ENCODE results near the gene SIRPD. TPM values are rescaled to one million over a fixed set of nuclear protein-coding genes. Genes with fewer than 3 reads are reported as not detected.
A peak's percentile ranks its signal among the peaks of the same experiment; 100 is the strongest.
"Not testable (repeated sequence)": the region's sequence is repeated elsewhere in the genome, so short reads cannot be mapped to it uniquely, and the experiment has no call there.

SIRPD gene
- total RNA-seq, 1 donor from 2014 or later = not detected

GRCh38 chr20:1503564-1504227, 53.8 kb downstream of the SIRPD start:
- Mint-ChIP-seq H3K36me3 (no peaks in the 10 kb centered on the region), H3K4me3 (no peak overlapping the region), H3K4me1 (no peaks in the 10 kb centered on the region), H3K9me3 (peaks cover 9% of the 10 kb centered on the region), H3K27me3 (ENCODE audit: insufficient read depth, low read depth) (no peaks in the 10 kb centered on the region), H3K27ac (no peak overlapping the region)
- no peaks in the 10 kb centered on the region for H3K27me3 ChIP-seq
- no peak overlapping the region for H3K27ac ChIP-seq
- peak; percentile 88 for DNase-seq (ENCODE audit: low spot score)
- no peaks in the 10 kb centered on the region for H3K36me3 ChIP-seq
- TF ChIP-seq EZH2phosphoT487 (IDR thresholded peaks at IDR 0.05) = no peak
- TF ChIP-seq, protein P1, sequence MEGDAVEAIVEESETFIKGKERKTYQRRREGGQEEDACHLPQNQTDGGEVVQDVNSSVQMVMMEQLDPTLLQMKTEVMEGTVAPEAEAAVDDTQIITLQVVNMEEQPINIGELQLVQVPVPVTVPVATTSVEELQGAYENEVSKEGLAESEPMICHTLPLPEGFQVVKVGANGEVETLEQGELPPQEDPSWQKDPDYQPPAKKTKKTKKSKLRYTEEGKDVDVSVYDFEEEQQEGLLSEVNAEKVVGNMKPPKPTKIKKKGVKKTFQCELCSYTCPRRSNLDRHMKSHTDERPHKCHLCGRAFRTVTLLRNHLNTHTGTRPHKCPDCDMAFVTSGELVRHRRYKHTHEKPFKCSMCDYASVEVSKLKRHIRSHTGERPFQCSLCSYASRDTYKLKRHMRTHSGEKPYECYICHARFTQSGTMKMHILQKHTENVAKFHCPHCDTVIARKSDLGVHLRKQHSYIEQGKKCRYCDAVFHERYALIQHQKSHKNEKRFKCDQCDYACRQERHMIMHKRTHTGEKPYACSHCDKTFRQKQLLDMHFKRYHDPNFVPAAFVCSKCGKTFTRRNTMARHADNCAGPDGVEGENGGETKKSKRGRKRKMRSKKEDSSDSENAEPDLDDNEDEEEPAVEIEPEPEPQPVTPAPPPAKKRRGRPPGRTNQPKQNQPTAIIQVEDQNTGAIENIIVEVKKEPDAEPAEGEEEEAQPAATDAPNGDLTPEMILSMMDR (IDR thresholded peaks at IDR 0.05) = peak; percentile 91
- no peaks in the 10 kb centered on the region for H3K79me2 ChIP-seq (ENCODE audit: low read depth)
- no peak overlapping the region for H2AFZ ChIP-seq (replicated peaks)
- H3K9me3 ChIP-seq (ENCODE audit: low read depth) = no peaks in the 10 kb centered on the region
- H4K20me1 ChIP-seq (ENCODE audit: low read depth) = no peaks in the 10 kb centered on the region
- H3K4me1 ChIP-seq = peaks cover 3% of the 10 kb centered on the region
- no peak overlapping the region for H3K4me3 ChIP-seq
- H3K4me2 ChIP-seq = no peak overlapping the region
- no peaks in the 10 kb centered on the region for H3F3A ChIP-seq (ENCODE audit: low read depth)
- H3K9ac ChIP-seq = no peak overlapping the region

GRCh38 chr20:1500496-1500895, 57.0 kb downstream of the SIRPD start:
- Histone ChIP-seq H3K9ac (no peak overlapping the region), H3K79me2 (ENCODE audit: low read depth) (no peaks in the 10 kb centered on the region), H4K20me1 (ENCODE audit: low read depth) (no peaks in the 10 kb centered on the region), H3K4me1 (no peaks in the 10 kb centered on the region), H3K4me2 (no peak overlapping the region), H3K4me3 (no peak overlapping the region), H2AFZ (replicated peaks) (no peak overlapping the region), H3K36me3 (no peaks in the 10 kb centered on the region), H3K27ac (no peak overlapping the region), H3K27me3 (no peaks in the 10 kb centered on the region), H3K9me3 (ENCODE audit: low read depth) (no peaks in the 10 kb centered on the region), H3F3A (ENCODE audit: low read depth) (no peaks in the 10 kb centered on the region)
- Mint-ChIP-seq H3K4me3 (no peak overlapping the region), H3K27ac (no peak overlapping the region), H3K27me3 (ENCODE audit: insufficient read depth, low read depth) (no peaks in the 10 kb centered on the region), H3K36me3 (no peaks in the 10 kb centered on the region), H3K9me3 (peaks cover 9% of the 10 kb centered on the region), H3K4me1 (no peaks in the 10 kb centered on the region)
- DNase-seq (ENCODE audit: low spot score) = no peak
- TF ChIP-seq EZH2phosphoT487 (IDR thresholded peaks at IDR 0.05) (no peak), EZH2 (IDR thresholded peaks at IDR 0.05) (no peak)

DNA sequence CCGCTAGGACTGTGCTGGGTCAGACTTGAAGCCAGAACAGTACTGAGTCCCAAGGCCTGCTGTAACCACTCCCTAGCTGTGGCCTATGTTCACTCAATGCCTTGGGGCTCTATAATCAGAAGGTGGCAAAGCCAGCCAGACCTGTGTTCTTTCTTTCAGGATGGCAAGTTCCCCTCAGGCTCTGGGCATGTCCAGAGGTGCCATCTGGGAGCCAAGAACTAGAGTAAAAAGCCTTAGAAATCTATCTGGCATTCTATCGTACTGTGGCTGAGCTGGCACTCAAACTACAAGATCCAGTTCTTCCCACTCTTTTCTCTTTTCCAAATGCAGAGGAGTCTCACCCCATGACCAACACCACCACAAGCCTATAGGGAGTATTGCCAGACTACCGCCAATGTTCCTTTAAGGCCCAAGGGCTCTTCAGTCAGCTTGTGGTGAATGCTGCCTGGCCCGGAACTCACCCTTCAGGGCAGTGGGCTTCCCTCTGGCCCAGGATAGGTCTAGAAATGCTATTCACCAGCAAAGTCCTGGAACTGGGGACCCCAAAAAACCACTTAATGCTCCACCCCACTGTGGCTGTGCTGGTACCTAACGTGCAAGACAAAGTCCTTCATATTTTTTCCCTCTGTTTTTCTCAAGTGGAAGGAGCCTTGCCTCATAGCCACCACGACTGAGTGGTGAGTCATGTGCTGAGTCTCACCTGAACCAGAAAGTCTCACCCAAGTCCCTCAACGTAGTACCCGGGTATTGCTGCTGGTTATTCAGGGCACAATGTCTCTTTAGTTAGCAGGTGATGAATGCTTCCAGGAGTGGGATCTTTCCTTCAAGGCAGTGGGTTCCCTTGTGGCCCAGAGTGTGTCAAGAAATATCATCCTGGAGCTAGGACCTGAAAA, 57.7 kb downstream of the SIRPD start:
- no peak overlapping the region for H3K4me3 Mint-ChIP-seq
- Histone ChIP-seq H3K27me3 (no peaks in the 10 kb centered on the region), H3F3A (ENCODE audit: low read depth) (no peaks in the 10 kb centered on the region), H3K4me2 (no peak overlapping the region), H3K27ac (no peak overlapping the region), H3K9me3 (ENCODE audit: low read depth) (no peaks in the 10 kb centered on the region), H2AFZ (replicated peaks) (no peak overlapping the region), H3K4me1 (no peaks in the 10 kb centered on the region), H3K36me3 (no peaks in the 10 kb centered on the region), H3K79me2 (ENCODE audit: low read depth) (no peaks in the 10 kb centered on the region), H3K9ac (no peak overlapping the region), H4K20me1 (ENCODE audit: low read depth) (no peaks in the 10 kb centered on the region), H3K4me3 (no peak overlapping the region)
- no peaks in the 10 kb centered on the region for H3K27me3 Mint-ChIP-seq (ENCODE audit: insufficient read depth, low read depth)
- peaks cover 9% of the 10 kb centered on the region for H3K9me3 Mint-ChIP-seq
- no peak for DNase-seq (ENCODE audit: low spot score)
- no peaks in the 10 kb centered on the region for H3K4me1 Mint-ChIP-seq
- no peak overlapping the region for H3K27ac Mint-ChIP-seq
- H3K36me3 Mint-ChIP-seq = no peaks in the 10 kb centered on the region
- TF ChIP-seq EZH2phosphoT487 (IDR thresholded peaks at IDR 0.05) (no peak), EZH2 (IDR thresholded peaks at IDR 0.05) (no peak)
- TF ChIP-seq, protein P1 (IDR thresholded peaks at IDR 0.05) = no peak

GRCh38 chr20:1497371-1497770, 60.1 kb downstream of the SIRPD start:
- H3K4me2 ChIP-seq; H3K36me3 ChIP-seq; H3K27me3 ChIP-seq; H2AFZ ChIP-seq (replicated peaks); H3K36me3 Mint-ChIP-seq; H3K27ac Mint-ChIP-seq; H3K27ac ChIP-seq; H3K79me2 ChIP-seq (ENCODE audit: low read depth); H3K4me3 Mint-ChIP-seq; H4K20me1 ChIP-seq (ENCODE audit: low read depth); DNase-seq (ENCODE audit: low spot score); H3K4me1 Mint-ChIP-seq; H3K9me3 Mint-ChIP-seq; H3F3A ChIP-seq (ENCODE audit: low read depth); H3K27me3 Mint-ChIP-seq (ENCODE audit: insufficient read depth, low read depth); H3K9ac ChIP-seq; H3K9me3 ChIP-seq (ENCODE audit: low read depth); H3K4me1 ChIP-seq; H3K4me3 ChIP-seq: not testable (repeated sequence)
